GM12878 (cell line): ENCODE results near the gene COL1A2. TPM values are rescaled to one million over a fixed set of nuclear protein-coding genes. Genes with fewer than 3 reads are reported as not detected.

Source experiments
- ATAC-seq: fragments of 200-7000 bp; cut with Tn5 transposase; 3 replicates; pipeline ENCODE4 v1.9.1; 2020; ENCODE audit warnings: mild to moderate bottlenecking, moderate library complexity
- BruUV-seq: library from RNA; stranded (reverse); fragments of 400-500 nt; replicated peaks from 2 replicates; lab custom pipeline; 2021; lab: Mats Ljungman, UMichigan
- CTCF ChIA-PET: fragments of 300-600 bp; sonication (Branson Sonifier 250); formaldehyde crosslinking; extraction: SDS; loops from one replicate; lab custom pipeline; 2021; ENCODE audit warnings: inconsistent platforms; lab: Yijun Ruan, JAX
- POLR2A ChIA-PET: fragments of 350-600 bp; formaldehyde crosslinking; extraction: SDS; loops from one replicate; lab custom pipeline; 2021; ENCODE audit warnings: inconsistent platforms; lab: Charles Lee
- RAD21 ChIA-PET: fragments of 300-600 bp; sonication (Branson Sonifier 250); formaldehyde crosslinking; loops from one replicate; lab custom pipeline; 2023; ENCODE audit warnings: antibody characterized with exemption; ENCODE audit not compliant: unreplicated experiment; lab: Charles Lee
- SMC1A ChIA-PET: fragments of 300-600 bp; sonication (Branson Sonifier 250); formaldehyde crosslinking; loops from one replicate; lab custom pipeline; 2023; ENCODE audit not compliant: unreplicated experiment, uncharacterized antibody; lab: Charles Lee
- DNase-seq: peaks from one replicate; pipeline ENCODE4 v3.0.0-alpha.2; 2011; ENCODE audit warnings: low read depth, low spot score
- FAIRE-seq: peaks from 3 replicates; lab custom pipeline; 2011; peaks lifted over from hg19 to GRCh38; lab: Jason Lieb, UNC
- H2AFZ ChIP-seq: 2 replicates; pipeline ENCODE4 v1.6.0; 2011; ENCODE audit warnings: low read depth, low read length, control low read depth; ENCODE audit not compliant: control insufficient read depth
- H3K27ac ChIP-seq: 2 replicates; pipeline ENCODE4 v1.5.1; 2011; ENCODE audit warnings: control low read depth; ENCODE audit not compliant: control insufficient read depth, insufficient read depth
- H3K27me3 ChIP-seq, 2 experiments: replicated peaks in 1 of 2; 2 replicates each; pipeline versions ENCODE4 v1.6.0 to v1.6.1; 2011; ENCODE audit warnings: low read length in 1 of 2; ENCODE audit not compliant: control insufficient read depth in 2 of 2, insufficient read depth in 2 of 2
- H3K36me3 ChIP-seq, 2 experiments: 2 replicates each; pipeline ENCODE4 v1.5.1; 2011; ENCODE audit warnings: low read length in 1 of 2; ENCODE audit not compliant: control insufficient read depth in 2 of 2, insufficient read depth in 2 of 2
- H3K4me1 ChIP-seq: 2 replicates; pipeline ENCODE4 v1.6.1; 2011; ENCODE audit warnings: mild to moderate bottlenecking, low read length, moderate library complexity, mixed read lengths; ENCODE audit not compliant: control insufficient read depth, insufficient read depth
- H3K4me2 ChIP-seq: 2 replicates; pipeline ENCODE4 v1.6.0; 2011; ENCODE audit warnings: control low read depth; ENCODE audit not compliant: control insufficient read depth, insufficient read depth
- H3K4me3 ChIP-seq: fragments of 200-600 bp; sonication (generic); 2 replicates; pipeline ENCODE4 v1.5.1; 2016
- H3K79me2 ChIP-seq: 2 replicates; pipeline ENCODE4 v1.6.0; 2011; ENCODE audit warnings: low read length; ENCODE audit not compliant: control insufficient read depth, insufficient read depth
- H3K9ac ChIP-seq: 2 replicates; pipeline ENCODE4 v1.8.0; 2011; ENCODE audit warnings: low read length, control low read depth, mixed read lengths; ENCODE audit not compliant: control insufficient read depth, insufficient read depth
- H3K9me3 ChIP-seq: replicated peaks from 3 replicates; pipeline ENCODE4 v1.5.1; 2011; ENCODE audit warnings: mild to moderate bottlenecking, low read length; ENCODE audit not compliant: control insufficient read depth, insufficient read depth
- H4K20me1 ChIP-seq: 2 replicates; pipeline ENCODE4 v1.6.0; 2011; ENCODE audit not compliant: control insufficient read depth, insufficient read depth
- EP300 ChIP-seq, 2 experiments: fragments of 150-350 bp in 1 of 2; IDR thresholded peaks; 2 replicates each; pipeline ENCODE4 v1.6.1; 2011 to 2012; ENCODE audit warnings: low read depth in 2 of 2, low read length in 2 of 2, borderline replicate concordance in 1 of 2, improper control_type of control experiment in 1 of 2, inconsistent platforms in 1 of 2; ENCODE audit not compliant: control insufficient read depth in 1 of 2
- ESRRA ChIP-seq: IDR thresholded peaks from 2 replicates; pipeline ENCODE4 v1.6.1; 2012; ENCODE audit warnings: mild to moderate bottlenecking, low read length, improper control_type of control experiment
- RCOR1 ChIP-seq: conservative IDR thresholded peaks from 2 replicates; pipeline ENCODE4 v1.6.1; 2012; ENCODE audit warnings: low read depth, low read length, improper control_type of control experiment
- SREBF1 ChIP-seq: IDR thresholded peaks from 2 replicates; pipeline ENCODE4 v1.6.1; 2012; ENCODE audit warnings: mild to moderate bottlenecking, low read length
- YY1 ChIP-seq: IDR thresholded peaks from 2 replicates; pipeline ENCODE4 v1.6.1; 2011; ENCODE audit warnings: low read depth, mild to moderate bottlenecking, low read length
- WGBS: methylation state at CpG from one replicate; pipeline ENCODE4 v1.1.6; 2016; ENCODE audit warnings: low lambda C conversion rate; ENCODE audit not compliant: insufficient replicate concordance, insufficient coverage; ENCODE audit errors: missing lambda C conversion rate; 5-methylcytosine and 5-hydroxymethylcytosine counted together
- in situ Hi-C: fragments of 300-500 bp; cut with MboI; formaldehyde crosslinking; loops from 9 replicates; pipeline ENCODE4 v1.14.3; 2018; ENCODE audit warnings: mixed read lengths
- intact Hi-C: fragments of 100-400 bp; cut with micrococcal nuclease; formaldehyde crosslinking; loops from one replicate; pipeline ENCODE4 v1.14.2; 2022; ENCODE audit not compliant: unreplicated experiment
- polyA plus RNA-seq, 11 experiments: library from polyadenylated mRNA; depleted of rRNA in 4 of 11; unstranded in 6 of 11; stranded (reverse) in 5 of 11; fragments of >200 nt; fragmentation: Nextera tagmentation in 4 of 11; fragmentation: Illumina TruSeq in 1 of 11; extraction: Ambion mirVana in 4 of 11; extraction: Trizol in 1 of 11; gene quantifications; 1 replicate in 1 of 11; 2 replicates in 10 of 11; pipeline versions ENCODE4 v1.2.1 to v1.2.3, GENCODE V29; 2011 to 2016; ENCODE audit warnings: inconsistent platforms in 2 of 11, missing spikeins in 2 of 11, low read depth in 1 of 11
- total RNA-seq, 4 experiments: library from RNA; depleted of rRNA in 3 of 4; stranded (reverse); fragments of >200 nt in 3 of 4; fragmentation: Illumina TruSeq in 1 of 4; extraction: Trizol in 1 of 4; gene quantifications; 2 replicates each; pipeline versions ENCODE4 v1.2.1 to v1.2.3, GENCODE V29; 2013 to 2021
- TF ChIP-seq, protein P1 (sequence below): fragments of 450-650 bp; IDR thresholded peaks from 2 replicates; pipeline ENCODE4 v1.6.1; 2016; ENCODE audit warnings: mild to moderate bottlenecking, moderate library complexity, borderline replicate concordance
- TF ChIP-seq, protein P2 (sequence below): fragments of 450-650 bp; IDR thresholded peaks from 2 replicates; pipeline ENCODE4 v1.6.1; 2018; ENCODE audit warnings: mild to moderate bottlenecking, low read depth, moderate library complexity; ENCODE audit not compliant: partially characterized antibody
- TF ChIP-seq, protein P3 (sequence below): fragments of 450-650 bp; IDR thresholded peaks from 2 replicates; pipeline ENCODE4 v1.6.1; 2014; ENCODE audit warnings: mild to moderate bottlenecking
- TF ChIP-seq, protein P4 (sequence below): fragments of 150-350 bp; IDR thresholded peaks from 2 replicates; pipeline ENCODE4 v1.6.1; 2016; ENCODE audit warnings: low read depth, low read length

The COL1A2 gene
- total and polyA plus RNA-seq, 10 of the 15 experiments (the other 5 are each of a cell fraction or from before 2014, with no cell fraction given), result 0.03 to 2.5 (median 0.76) TPM; not detected in 4

DNA sequence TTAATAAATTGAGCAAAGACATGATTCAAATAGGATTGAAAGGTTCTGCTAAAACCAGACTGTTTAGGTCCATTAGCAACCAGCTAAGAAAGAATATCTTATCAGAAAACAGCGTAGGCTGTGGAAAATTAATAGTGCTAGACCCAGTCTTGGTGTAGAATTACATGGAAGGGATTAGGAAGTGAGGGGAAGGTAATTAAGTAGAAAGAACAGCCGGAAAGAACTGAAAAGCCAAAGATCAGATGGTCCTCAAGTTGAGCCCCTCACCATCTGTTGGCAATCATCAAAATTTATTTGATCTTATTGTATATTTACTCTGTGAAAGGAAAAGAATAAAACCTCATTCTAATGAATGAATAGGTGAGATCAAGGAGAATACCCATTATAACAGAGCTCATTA, 50.1 kb downstream of the COL1A2 start (continued):
- TF ChIP-seq, protein P1, sequence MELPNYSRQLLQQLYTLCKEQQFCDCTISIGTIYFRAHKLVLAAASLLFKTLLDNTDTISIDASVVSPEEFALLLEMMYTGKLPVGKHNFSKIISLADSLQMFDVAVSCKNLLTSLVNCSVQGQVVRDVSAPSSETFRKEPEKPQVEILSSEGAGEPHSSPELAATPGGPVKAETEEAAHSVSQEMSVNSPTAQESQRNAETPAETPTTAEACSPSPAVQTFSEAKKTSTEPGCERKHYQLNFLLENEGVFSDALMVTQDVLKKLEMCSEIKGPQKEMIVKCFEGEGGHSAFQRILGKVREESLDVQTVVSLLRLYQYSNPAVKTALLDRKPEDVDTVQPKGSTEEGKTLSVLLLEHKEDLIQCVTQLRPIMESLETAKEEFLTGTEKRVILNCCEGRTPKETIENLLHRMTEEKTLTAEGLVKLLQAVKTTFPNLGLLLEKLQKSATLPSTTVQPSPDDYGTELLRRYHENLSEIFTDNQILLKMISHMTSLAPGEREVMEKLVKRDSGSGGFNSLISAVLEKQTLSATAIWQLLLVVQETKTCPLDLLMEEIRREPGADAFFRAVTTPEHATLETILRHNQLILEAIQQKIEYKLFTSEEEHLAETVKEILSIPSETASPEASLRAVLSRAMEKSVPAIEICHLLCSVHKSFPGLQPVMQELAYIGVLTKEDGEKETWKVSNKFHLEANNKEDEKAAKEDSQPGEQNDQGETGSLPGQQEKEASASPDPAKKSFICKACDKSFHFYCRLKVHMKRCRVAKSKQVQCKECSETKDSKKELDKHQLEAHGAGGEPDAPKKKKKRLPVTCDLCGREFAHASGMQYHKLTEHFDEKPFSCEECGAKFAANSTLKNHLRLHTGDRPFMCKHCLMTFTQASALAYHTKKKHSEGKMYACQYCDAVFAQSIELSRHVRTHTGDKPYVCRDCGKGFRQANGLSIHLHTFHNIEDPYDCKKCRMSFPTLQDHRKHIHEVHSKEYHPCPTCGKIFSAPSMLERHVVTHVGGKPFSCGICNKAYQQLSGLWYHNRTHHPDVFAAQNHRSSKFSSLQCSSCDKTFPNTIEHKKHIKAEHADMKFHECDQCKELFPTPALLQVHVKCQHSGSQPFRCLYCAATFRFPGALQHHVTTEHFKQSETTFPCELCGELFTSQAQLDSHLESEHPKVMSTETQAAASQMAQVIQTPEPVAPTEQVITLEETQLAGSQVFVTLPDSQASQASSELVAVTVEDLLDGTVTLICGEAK, result no peak

DNA sequence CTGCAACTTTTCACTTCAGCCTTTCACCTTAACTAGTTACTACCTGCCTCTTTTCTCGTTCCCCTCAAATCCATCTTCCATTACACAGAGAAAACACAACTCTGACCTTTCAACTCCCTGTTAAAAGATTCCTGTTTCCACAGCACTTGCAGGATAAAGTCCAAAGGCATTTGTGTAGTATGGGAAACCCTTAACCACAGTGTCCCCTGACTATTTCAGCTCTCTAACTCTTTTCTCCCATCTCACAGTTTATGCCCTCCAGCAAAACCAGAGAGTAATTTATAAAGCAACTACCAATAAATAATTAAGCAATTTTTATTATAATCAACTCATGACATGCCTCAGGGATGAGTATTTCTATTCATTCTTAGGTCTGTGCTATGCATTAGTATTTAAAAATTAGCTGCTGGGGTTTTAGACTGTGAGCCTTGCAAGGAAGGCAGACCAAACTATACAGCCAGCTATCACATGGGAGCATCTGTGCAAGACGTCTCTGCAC, 51.0 kb downstream of the COL1A2 start:
- H3K36me3 ChIP-seq, result no peaks in the 10 kb centered on the region
- H3K9ac ChIP-seq, result no peak overlapping the region
- ATAC-seq (no peak), FAIRE-seq (no peak), DNase-seq (no peak)
- BruUV-seq, result no TSS peak
- in situ Hi-C loops, result loop anchor here (25.0 kb wide), 1 partner anchor 1242 kb away; no protein-coding TSS in a partner anchor
- intact Hi-C loops, result loop anchor here (5.0 kb wide), 1 partner anchor 1242 kb away; no protein-coding TSS in a partner anchor
- WGBS, result 15% methylated on average over 2 of the region's 2 CpGs
- H3K27ac ChIP-seq, result no peak overlapping the region
- no peak overlapping the region for H2AFZ ChIP-seq
- no peaks in the 10 kb centered on the region for H3K79me2 ChIP-seq
- H3K9me3 ChIP-seq, result no peaks in the 10 kb centered on the region
- ChIA-PET CTCF (interaction anchor here (0.8 to 2.3 kb wide), 8 partner anchors 9 to 1245 kb away, joined by 3 to 18 read pairs (median 6); no protein-coding TSS in a partner anchor), RAD21 (interaction anchor here (0.9 to 2.2 kb wide), 6 partner anchors 210 to 1242 kb away, joined by 3 to 10 read pairs (median 6); partner anchors contain the start of gene SGCE), POLR2A (no interaction called here), SMC1A (interaction anchor here (0.9 to 6.1 kb wide), 4 partner anchors 84 to 1030 kb away, joined by 3 to 57 read pairs (median 6); partner anchors contain the start of gene SGCE)
- no peak overlapping the region for H3K4me2 ChIP-seq
- no peak overlapping the region for H3K4me3 ChIP-seq
- H4K20me1 ChIP-seq, result no peaks in the 10 kb centered on the region
- H3K4me1 ChIP-seq, result no peaks in the 10 kb centered on the region
- no peaks in the 10 kb centered on the region; a peak in 1 of 4 replicates for H3K27me3 ChIP-seq
- TF ChIP-seq, protein P2, sequence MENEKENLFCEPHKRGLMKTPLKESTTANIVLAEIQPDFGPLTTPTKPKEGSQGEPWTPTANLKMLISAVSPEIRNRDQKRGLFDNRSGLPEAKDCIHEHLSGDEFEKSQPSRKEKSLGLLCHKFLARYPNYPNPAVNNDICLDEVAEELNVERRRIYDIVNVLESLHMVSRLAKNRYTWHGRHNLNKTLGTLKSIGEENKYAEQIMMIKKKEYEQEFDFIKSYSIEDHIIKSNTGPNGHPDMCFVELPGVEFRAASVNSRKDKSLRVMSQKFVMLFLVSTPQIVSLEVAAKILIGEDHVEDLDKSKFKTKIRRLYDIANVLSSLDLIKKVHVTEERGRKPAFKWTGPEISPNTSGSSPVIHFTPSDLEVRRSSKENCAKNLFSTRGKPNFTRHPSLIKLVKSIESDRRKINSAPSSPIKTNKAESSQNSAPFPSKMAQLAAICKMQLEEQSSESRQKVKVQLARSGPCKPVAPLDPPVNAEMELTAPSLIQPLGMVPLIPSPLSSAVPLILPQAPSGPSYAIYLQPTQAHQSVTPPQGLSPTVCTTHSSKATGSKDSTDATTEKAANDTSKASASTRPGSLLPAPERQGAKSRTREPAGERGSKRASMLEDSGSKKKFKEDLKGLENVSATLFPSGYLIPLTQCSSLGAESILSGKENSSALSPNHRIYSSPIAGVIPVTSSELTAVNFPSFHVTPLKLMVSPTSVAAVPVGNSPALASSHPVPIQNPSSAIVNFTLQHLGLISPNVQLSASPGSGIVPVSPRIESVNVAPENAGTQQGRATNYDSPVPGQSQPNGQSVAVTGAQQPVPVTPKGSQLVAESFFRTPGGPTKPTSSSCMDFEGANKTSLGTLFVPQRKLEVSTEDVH, result no peak
- TF ChIP-seq ESRRA, result no peak
- TF ChIP-seq RCOR1, result no peak
- TF ChIP-seq, protein P3, sequence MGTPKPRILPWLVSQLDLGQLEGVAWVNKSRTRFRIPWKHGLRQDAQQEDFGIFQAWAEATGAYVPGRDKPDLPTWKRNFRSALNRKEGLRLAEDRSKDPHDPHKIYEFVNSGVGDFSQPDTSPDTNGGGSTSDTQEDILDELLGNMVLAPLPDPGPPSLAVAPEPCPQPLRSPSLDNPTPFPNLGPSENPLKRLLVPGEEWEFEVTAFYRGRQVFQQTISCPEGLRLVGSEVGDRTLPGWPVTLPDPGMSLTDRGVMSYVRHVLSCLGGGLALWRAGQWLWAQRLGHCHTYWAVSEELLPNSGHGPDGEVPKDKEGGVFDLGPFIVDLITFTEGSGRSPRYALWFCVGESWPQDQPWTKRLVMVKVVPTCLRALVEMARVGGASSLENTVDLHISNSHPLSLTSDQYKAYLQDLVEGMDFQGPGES, result no peak
- TF ChIP-seq, protein P4, sequence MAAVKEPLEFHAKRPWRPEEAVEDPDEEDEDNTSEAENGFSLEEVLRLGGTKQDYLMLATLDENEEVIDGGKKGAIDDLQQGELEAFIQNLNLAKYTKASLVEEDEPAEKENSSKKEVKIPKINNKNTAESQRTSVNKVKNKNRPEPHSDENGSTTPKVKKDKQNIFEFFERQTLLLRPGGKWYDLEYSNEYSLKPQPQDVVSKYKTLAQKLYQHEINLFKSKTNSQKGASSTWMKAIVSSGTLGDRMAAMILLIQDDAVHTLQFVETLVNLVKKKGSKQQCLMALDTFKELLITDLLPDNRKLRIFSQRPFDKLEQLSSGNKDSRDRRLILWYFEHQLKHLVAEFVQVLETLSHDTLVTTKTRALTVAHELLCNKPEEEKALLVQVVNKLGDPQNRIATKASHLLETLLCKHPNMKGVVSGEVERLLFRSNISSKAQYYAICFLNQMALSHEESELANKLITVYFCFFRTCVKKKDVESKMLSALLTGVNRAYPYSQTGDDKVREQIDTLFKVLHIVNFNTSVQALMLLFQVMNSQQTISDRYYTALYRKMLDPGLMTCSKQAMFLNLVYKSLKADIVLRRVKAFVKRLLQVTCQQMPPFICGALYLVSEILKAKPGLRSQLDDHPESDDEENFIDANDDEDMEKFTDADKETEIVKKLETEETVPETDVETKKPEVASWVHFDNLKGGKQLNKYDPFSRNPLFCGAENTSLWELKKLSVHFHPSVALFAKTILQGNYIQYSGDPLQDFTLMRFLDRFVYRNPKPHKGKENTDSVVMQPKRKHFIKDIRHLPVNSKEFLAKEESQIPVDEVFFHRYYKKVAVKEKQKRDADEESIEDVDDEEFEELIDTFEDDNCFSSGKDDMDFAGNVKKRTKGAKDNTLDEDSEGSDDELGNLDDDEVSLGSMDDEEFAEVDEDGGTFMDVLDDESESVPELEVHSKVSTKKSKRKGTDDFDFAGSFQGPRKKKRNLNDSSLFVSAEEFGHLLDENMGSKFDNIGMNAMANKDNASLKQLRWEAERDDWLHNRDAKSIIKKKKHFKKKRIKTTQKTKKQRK, result no peak
- TF ChIP-seq EP300 (IDR thresholded peaks at IDR 0.05; ENCODE audit: borderline replicate concordance in 1 of 2, control insufficient read depth in 1 of 2, low read depth in 2 of 2, low read length in 2 of 2), result no peak
- TF ChIP-seq YY1, result no peak
- TF ChIP-seq SREBF1, result no peak
